Activated CD4-positive, alpha-beta T cell treated with anti-CD3 and anti-CD28 coated beads for 36 hours (primary cell): ENCODE measurements around the gene H3-3A. TPM values are rescaled to one million over a fixed set of nuclear protein-coding genes. Genes with fewer than 3 reads are reported as not detected.

Experiments used
- ATAC-seq: fragments of 200-7000 bp; cut with Tn5 transposase; one replicate; pipeline ENCODE4 v1.10.0; 2021; ENCODE audit warnings: mild to moderate bottlenecking, moderate library complexity
- CTCF ChIA-PET: fragments of 350-600 bp; sonication (Branson Sonifier 250); formaldehyde crosslinking; loops from one replicate; lab custom pipeline; 2021; ENCODE audit warnings: antibody characterized with exemption; lab: Charles Lee
- POLR2A ChIA-PET: fragments of 350-600 bp; sonication (Branson Sonifier 250); formaldehyde crosslinking; loops from one replicate; lab custom pipeline; 2021; ENCODE audit warnings: antibody characterized with exemption, inconsistent platforms; lab: Charles Lee
- DNase-seq: peaks from one replicate; pipeline ENCODE4 v3.0.0-alpha.2; 2020
- H3K27ac Mint-ChIP-seq: one replicate; pipeline ENCODE4 v1.8.0; 2021; ENCODE audit warnings: mixed read lengths
- H3K27me3 Mint-ChIP-seq: one replicate; pipeline ENCODE4 v1.8.0; 2021; ENCODE audit warnings: mixed read lengths
- H3K36me3 Mint-ChIP-seq: one replicate; pipeline ENCODE4 v1.8.0; 2021; ENCODE audit warnings: low read depth, mixed read lengths
- H3K4me1 Mint-ChIP-seq: one replicate; pipeline ENCODE4 v1.8.0; 2021; ENCODE audit warnings: mixed read lengths
- H3K4me3 Mint-ChIP-seq: one replicate; pipeline ENCODE4 v1.8.0; 2021; ENCODE audit warnings: mild to moderate bottlenecking, moderate library complexity, mixed read lengths
- H3K9me3 Mint-ChIP-seq: one replicate; pipeline ENCODE4 v1.8.0; 2021; ENCODE audit warnings: low read depth, mixed read lengths
- intact Hi-C, 2 experiments: fragments of 100-400 bp; cut with DNase I in 1 of 2; cut with micrococcal nuclease in 1 of 2; formaldehyde crosslinking; loops; one replicate each; pipeline versions ENCODE4 v1.14.2 to v1.15.1; 2022 to 2024; cut with DNase I, micrococcal nuclease
- total RNA-seq, 2 experiments: library from RNA; stranded (reverse); gene quantifications; one replicate each; pipeline ENCODE4 v1.2.3, GENCODE V29; 2021

Gene H3-3A
- total RNA-seq, 2 experiments from 2014 or later = 176 to 275 TPM

GRCh38 chr1:226033991-226034390, 28.5 kb upstream of the H3-3A start:
- DNase-seq (no peak), ATAC-seq (no peak)
- POLR2A ChIA-PET = no interaction called here
- CTCF ChIA-PET = interaction anchor here (0.6 to 1.6 kb wide), 2 partner anchors 12 to 23 kb away, joined by 3 read pairs; no protein-coding TSS in a partner anchor
- Mint-ChIP-seq H3K4me1 (no peaks in the 10 kb centered on the region), H3K36me3 (no peaks in the 10 kb centered on the region), H3K27ac (no peak overlapping the region), H3K9me3 (no peaks in the 10 kb centered on the region), H3K27me3 (no peaks in the 10 kb centered on the region), H3K4me3 (no peak overlapping the region)
- intact Hi-C loops = no loop called here

- Mint-ChIP-seq H3K27ac (no peak overlapping the region), H3K4me3 (no peak overlapping the region), H3K4me1 (no peaks in the 10 kb centered on the region), H3K9me3 (no peaks in the 10 kb centered on the region), H3K27me3 (no peaks in the 10 kb centered on the region), H3K36me3 (no peaks in the 10 kb centered on the region)
- ATAC-seq (no peak), DNase-seq (no peak)
- ChIA-PET POLR2A (no interaction called here), CTCF (interaction anchor here (0.7 to 1.6 kb wide), 2 partner anchors 16 to 22 kb away, joined by 3 read pairs; no protein-coding TSS in a partner anchor)
- intact Hi-C loops = no loop called here
Measured at GRCh38 chr1:226034482-226034881, 28.0 kb upstream of the H3-3A start.

DNA sequence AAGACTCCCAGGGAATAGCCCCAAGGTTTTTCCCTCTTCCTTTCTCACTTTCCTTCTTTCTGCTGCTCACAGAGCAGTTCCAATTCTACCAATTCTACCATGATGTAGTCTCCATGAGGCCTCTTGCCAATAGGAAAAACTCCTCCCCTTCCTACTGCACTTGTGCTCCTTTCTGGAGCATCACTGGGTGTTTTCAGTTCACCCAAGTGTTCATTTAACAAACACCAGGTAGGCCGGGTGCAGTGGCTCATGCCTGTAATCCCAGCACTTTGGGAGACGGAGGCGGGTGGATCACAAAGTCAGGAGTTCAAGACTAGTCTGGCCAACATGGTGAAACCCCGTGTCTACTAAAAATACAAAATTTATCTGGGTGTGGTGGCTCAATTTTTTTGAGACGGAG, 26.6 kb upstream of the H3-3A start:
- ChIA-PET POLR2A (interaction anchor here (0.6 kb wide), 1 partner anchor 395 kb away, joined by 3 read pairs; no protein-coding TSS in a partner anchor), CTCF (no interaction called here)
- ATAC-seq (no peak), DNase-seq (no peak)
- no peak overlapping the region for H3K27ac Mint-ChIP-seq
- no peaks in the 10 kb centered on the region for H3K9me3 Mint-ChIP-seq
- H3K4me1 Mint-ChIP-seq = no peaks in the 10 kb centered on the region
- no peaks in the 10 kb centered on the region for H3K36me3 Mint-ChIP-seq
- no peak overlapping the region for H3K4me3 Mint-ChIP-seq
- H3K27me3 Mint-ChIP-seq = no peaks in the 10 kb centered on the region
- intact Hi-C loops = no loop called here

DNA sequence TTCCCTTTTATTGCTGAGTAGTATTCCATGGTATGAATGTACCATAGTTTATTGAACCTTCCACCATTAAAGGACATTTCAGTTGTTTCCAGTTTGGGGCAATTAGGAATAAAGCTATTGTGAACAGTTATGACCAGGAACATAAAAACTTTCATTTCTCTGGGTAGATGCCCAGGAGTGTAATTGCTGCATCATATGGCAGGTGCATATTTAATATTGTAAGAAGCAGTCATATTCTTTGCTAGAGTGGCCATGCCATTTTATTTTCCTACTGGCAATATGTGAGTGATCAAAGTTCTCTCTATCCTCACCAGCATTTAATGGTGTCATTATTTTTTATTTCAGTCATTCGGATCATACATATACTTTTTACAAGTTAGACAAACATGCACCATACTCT, 23.9 kb upstream of the H3-3A start:
- ATAC-seq (no peak), DNase-seq (no peak)
- CTCF ChIA-PET = no interaction called here
- Mint-ChIP-seq H3K27ac (no peak overlapping the region), H3K27me3 (no peaks in the 10 kb centered on the region), H3K9me3 (no peaks in the 10 kb centered on the region), H3K4me3 (no peak overlapping the region), H3K36me3 (no peaks in the 10 kb centered on the region), H3K4me1 (no peaks in the 10 kb centered on the region)
- POLR2A ChIA-PET = no interaction called here
- intact Hi-C loops = no loop called here

DNA sequence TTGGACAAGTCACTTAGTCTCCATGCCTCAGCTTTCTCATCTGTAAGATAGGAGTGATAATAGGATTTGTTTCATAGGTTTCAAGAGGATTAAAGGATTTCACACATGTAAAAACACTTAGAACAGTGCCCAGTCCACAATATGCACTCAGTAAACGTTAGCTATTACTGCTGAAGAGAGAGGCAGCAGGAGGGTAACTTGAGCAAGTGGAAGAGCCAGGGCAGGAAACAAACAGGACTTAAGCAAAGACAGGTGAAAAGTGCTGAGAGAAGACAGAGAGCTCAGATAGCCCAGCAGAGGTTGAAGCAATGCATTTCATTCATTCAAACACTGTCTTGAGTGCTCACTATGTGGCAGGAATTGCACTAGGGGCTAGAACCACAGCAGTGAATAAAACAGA, 21.1 kb upstream of the H3-3A start:
- Mint-ChIP-seq H3K27me3 (no peaks in the 10 kb centered on the region), H3K4me3 (no peak overlapping the region), H3K27ac (no peak overlapping the region), H3K4me1 (no peaks in the 10 kb centered on the region), H3K36me3 (no peaks in the 10 kb centered on the region), H3K9me3 (no peaks in the 10 kb centered on the region)
- POLR2A ChIA-PET = no interaction called here
- no peak for ATAC-seq
- no peak for DNase-seq
- intact Hi-C loops = no loop called here
- CTCF ChIA-PET = interaction anchor here (0.6 kb wide), 1 partner anchor 1503 kb away, joined by 3 read pairs; no protein-coding TSS in a partner anchor

GRCh38 chr1:226044514-226045101, 17.9 kb upstream of the H3-3A start:
- Mint-ChIP-seq H3K36me3 (no peaks in the 10 kb centered on the region), H3K4me3 (no peak overlapping the region), H3K27ac (no peak overlapping the region), H3K4me1 (no peaks in the 10 kb centered on the region), H3K9me3 (no peaks in the 10 kb centered on the region), H3K27me3 (no peaks in the 10 kb centered on the region)
- ATAC-seq (no peak), DNase-seq (no peak)
- intact Hi-C loops = loop anchor here in 1 of 2 experiments (5.0 kb wide), 1 partner anchor 32 kb away; no protein-coding TSS in a partner anchor
- ChIA-PET POLR2A (no interaction called here), CTCF (no interaction called here)

- no peak for ATAC-seq
- no peaks in the 10 kb centered on the region for H3K27me3 Mint-ChIP-seq
- H3K9me3 Mint-ChIP-seq = no peaks in the 10 kb centered on the region
- H3K36me3 Mint-ChIP-seq = no peaks in the 10 kb centered on the region
- no peak for DNase-seq
- no peak overlapping the region for H3K4me3 Mint-ChIP-seq
- intact Hi-C loops = loop anchor here in 1 of 2 experiments (5.0 kb wide), 1 partner anchor 34 kb away; no protein-coding TSS in a partner anchor
- ChIA-PET CTCF (interaction anchor here (0.6 kb wide), 1 partner anchor 13 kb away, joined by 3 read pairs; no protein-coding TSS in a partner anchor), POLR2A (no interaction called here)
- no peak overlapping the region for H3K27ac Mint-ChIP-seq
- H3K4me1 Mint-ChIP-seq = no peaks in the 10 kb centered on the region
Measured at GRCh38 chr1:226046240-226046639, 16.3 kb upstream of the H3-3A start.

GRCh38 chr1:226047495-226047894, 15.0 kb upstream of the H3-3A start:
- DNase-seq (no peak), ATAC-seq (no peak)
- no peaks in the 10 kb centered on the region for H3K27me3 Mint-ChIP-seq
- POLR2A ChIA-PET = no interaction called here
- no peaks in the 10 kb centered on the region for H3K4me1 Mint-ChIP-seq
- H3K27ac Mint-ChIP-seq = no peak overlapping the region
- H3K4me3 Mint-ChIP-seq = no peak overlapping the region
- no peaks in the 10 kb centered on the region for H3K9me3 Mint-ChIP-seq
- no peaks in the 10 kb centered on the region for H3K36me3 Mint-ChIP-seq
- intact Hi-C loops = loop anchor here in 1 of 2 experiments (5.0 kb wide), 1 partner anchor 35 kb away; no protein-coding TSS in a partner anchor
- CTCF ChIA-PET = no interaction called here

DNA sequence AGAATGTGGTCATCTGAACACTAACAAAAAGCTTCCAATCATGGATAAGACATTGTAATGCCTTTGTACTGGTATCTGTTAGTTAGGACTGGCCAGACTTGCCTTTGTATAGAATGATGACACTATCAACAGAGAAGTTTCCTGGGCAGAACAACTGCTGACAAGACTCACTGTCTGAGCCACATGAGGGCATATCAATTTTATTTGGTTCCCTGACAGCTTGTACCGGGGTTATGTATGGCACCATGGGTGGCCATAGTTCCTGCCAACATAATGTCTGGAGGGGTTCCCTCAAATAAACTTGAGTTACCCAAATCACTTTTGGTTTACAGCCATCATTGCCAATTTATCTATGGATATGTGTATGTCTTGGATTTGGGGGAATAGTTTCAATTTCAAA, 13.6 kb upstream of the H3-3A start:
- intact Hi-C loops = loop anchor here in 1 of 2 experiments (5.0 kb wide), 1 partner anchor 37 kb away; no protein-coding TSS in a partner anchor
- ChIA-PET CTCF (no interaction called here), POLR2A (no interaction called here)
- Mint-ChIP-seq H3K4me3 (no peak overlapping the region), H3K27ac (no peak overlapping the region), H3K36me3 (no peaks in the 10 kb centered on the region), H3K4me1 (no peaks in the 10 kb centered on the region), H3K9me3 (no peaks in the 10 kb centered on the region), H3K27me3 (no peaks in the 10 kb centered on the region)
- ATAC-seq (no peak), DNase-seq (no peak)

DNA sequence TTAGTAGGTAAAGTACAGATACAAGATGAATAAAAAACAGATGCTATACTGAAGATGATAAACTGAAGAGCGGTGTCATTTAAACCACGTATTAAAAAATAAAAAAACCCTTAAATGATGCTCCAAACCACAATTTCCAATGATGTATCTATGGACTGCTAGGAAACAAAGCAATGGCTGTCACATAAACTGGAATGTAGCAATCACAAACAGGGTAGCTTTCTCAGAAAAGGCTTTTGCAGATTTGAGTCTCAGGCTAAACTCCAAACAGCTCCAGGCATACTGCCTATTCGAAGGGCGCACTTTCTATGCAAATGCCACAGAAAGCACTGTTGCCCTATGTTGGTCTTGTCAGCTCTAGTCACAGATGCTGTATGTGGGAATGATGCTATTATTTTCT, 12.4 kb upstream of the H3-3A start:
- Mint-ChIP-seq H3K36me3 (no peaks in the 10 kb centered on the region), H3K27ac (no peak overlapping the region), H3K4me1 (no peaks in the 10 kb centered on the region), H3K27me3 (no peaks in the 10 kb centered on the region), H3K9me3 (no peaks in the 10 kb centered on the region), H3K4me3 (no peak overlapping the region)
- ATAC-seq (no peak), DNase-seq (no peak)
- POLR2A ChIA-PET = interaction anchor here (0.6 to 1.0 kb wide), 3 partner anchors 13 to 1713 kb away, joined by 3 to 7 read pairs (median 4); partner anchors contain the start of gene H3-3A
- intact Hi-C loops = no loop called here
- CTCF ChIA-PET = interaction anchor here (0.5 to 1.4 kb wide), 4 partner anchors 15 to 83 kb away, joined by 3 to 4 read pairs (median 3); no protein-coding TSS in a partner anchor

DNA sequence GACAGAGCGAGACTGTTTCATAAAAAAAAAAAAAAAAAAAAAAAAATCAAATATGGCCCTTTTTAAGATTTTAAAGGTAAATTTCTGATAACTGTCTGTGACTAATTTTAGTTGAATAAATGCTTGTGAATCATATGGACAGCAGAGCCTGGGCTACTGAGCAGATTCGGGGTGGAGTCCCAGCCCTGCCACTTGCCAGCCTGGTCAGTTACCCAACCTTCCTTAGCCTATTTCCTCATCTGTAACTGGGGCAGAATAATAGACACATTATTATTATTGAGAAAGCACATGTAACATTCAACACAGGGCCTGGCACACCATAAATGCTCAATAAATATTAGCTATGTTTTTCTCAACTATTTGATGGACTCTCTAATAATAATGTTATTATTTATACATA, 11.2 kb upstream of the H3-3A start:
- ATAC-seq (no peak), DNase-seq (no peak)
- Mint-ChIP-seq H3K4me1 (peaks cover 5% of the 10 kb centered on the region), H3K9me3 (no peaks in the 10 kb centered on the region), H3K4me3 (no peak overlapping the region), H3K27ac (no peak overlapping the region), H3K27me3 (no peaks in the 10 kb centered on the region), H3K36me3 (no peaks in the 10 kb centered on the region)
- intact Hi-C loops = no loop called here
- ChIA-PET POLR2A (no interaction called here), CTCF (interaction anchor here (1.4 kb wide), 1 partner anchor 14 kb away, joined by 4 read pairs; no protein-coding TSS in a partner anchor)

GRCh38 chr1:226052061-226052460, 10.5 kb upstream of the H3-3A start:
- H3K36me3 Mint-ChIP-seq = no peaks in the 10 kb centered on the region
- no peaks in the 10 kb centered on the region for H3K27me3 Mint-ChIP-seq
- peaks cover 5% of the 10 kb centered on the region for H3K4me1 Mint-ChIP-seq
- DNase-seq = no peak
- no peak overlapping the region for H3K4me3 Mint-ChIP-seq
- no peak overlapping the region for H3K27ac Mint-ChIP-seq
- ATAC-seq = no peak
- H3K9me3 Mint-ChIP-seq = no peaks in the 10 kb centered on the region
- ChIA-PET POLR2A (interaction anchor here (0.6 kb wide), 1 partner anchor 37 kb away, joined by 6 read pairs; no protein-coding TSS in a partner anchor), CTCF (no interaction called here)
- intact Hi-C loops = no loop called here
